Naive thymus-derived CD4-positive, alpha-beta T cell (primary cell): Measurements from ENCODE around the gene POLR3A. TPM values are rescaled to one million over a fixed set of nuclear protein-coding genes. Genes with fewer than 3 reads are reported as not detected.

ENCODE experiments used
- ATAC-seq: fragments of 150-1000 bp; cut with Tn5 transposase; 2 replicates; pipeline ENCODE4 v1.10.0; 2021; ENCODE audit warnings: mild to moderate bottlenecking, moderate library complexity
- CTCF ChIA-PET: fragments of 350-600 bp; sonication (Branson Sonifier 250); formaldehyde crosslinking; loops from one replicate; lab custom pipeline; 2021; ENCODE audit warnings: antibody characterized with exemption; lab: Charles Lee
- POLR2A ChIA-PET: fragments of 350-600 bp; sonication (Branson Sonifier 250); formaldehyde crosslinking; loops from one replicate; lab custom pipeline; 2021; ENCODE audit warnings: antibody characterized with exemption, inconsistent platforms; lab: Charles Lee
- DNase-seq, 9 donors: peaks; one replicate each; pipeline versions ENCODE4 v3.0.0 to v3.0.0-alpha.2; 2020 to 2022; ENCODE audit warnings: mixed read lengths in 1 of 9
- H3K27ac ChIP-seq: one replicate; pipeline ENCODE4 v1.7.0; 2013; ENCODE audit warnings: mild to moderate bottlenecking, low read depth, low read length, moderate library complexity
- H3K27me3 ChIP-seq, 2 donors: one replicate each; pipeline ENCODE4 v1.7.0; 2013; ENCODE audit warnings: low read length in 2 of 2, mild to moderate bottlenecking in 2 of 2, moderate library complexity in 2 of 2; ENCODE audit not compliant: control insufficient read depth in 2 of 2, insufficient read depth in 2 of 2
- H3K36me3 ChIP-seq, 3 experiments: 1 replicate in 2 of 3; 2 replicates in 1 of 3; pipeline ENCODE4 v1.7.0; 2013; ENCODE audit warnings: low read length in 3 of 3, mild to moderate bottlenecking in 3 of 3, moderate library complexity in 1 of 3; ENCODE audit not compliant: insufficient read depth in 3 of 3, control insufficient read depth in 2 of 3
- H3K4me1 ChIP-seq, 2 donors: one replicate each; pipeline ENCODE4 v1.7.0; 2013; ENCODE audit warnings: low read length in 2 of 2, mild to moderate bottlenecking in 2 of 2, moderate library complexity in 1 of 2; ENCODE audit not compliant: control insufficient read depth in 2 of 2, insufficient read depth in 2 of 2
- H3K4me3 ChIP-seq: 2 replicates; pipeline ENCODE4 v1.7.0; 2013; ENCODE audit warnings: mild to moderate bottlenecking, low read length
- H3K9me3 ChIP-seq, 3 experiments: 1 replicate in 2 of 3; 2 replicates in 1 of 3; pipeline ENCODE4 v1.7.0; 2013; ENCODE audit warnings: low read length in 3 of 3; ENCODE audit not compliant: control insufficient read depth in 2 of 3
- H3K27ac Mint-ChIP-seq, 9 donors: one replicate each; pipeline ENCODE4 v1.8.0; 2020 to 2022; ENCODE audit warnings: mixed read lengths in 9 of 9, mild to moderate bottlenecking in 8 of 9, moderate library complexity in 5 of 9, inconsistent platforms in 2 of 9
- H3K27me3 Mint-ChIP-seq, 5 donors: one replicate each; pipeline ENCODE4 v1.8.0; 2021 to 2022; ENCODE audit warnings: mixed read lengths in 5 of 5, mild to moderate bottlenecking in 1 of 5
- H3K36me3 Mint-ChIP-seq, 5 donors: one replicate each; pipeline ENCODE4 v1.8.0; 2020 to 2022; ENCODE audit warnings: mixed read lengths in 5 of 5, mild to moderate bottlenecking in 3 of 5, inconsistent platforms in 1 of 5
- H3K4me1 Mint-ChIP-seq, 7 donors: one replicate each; pipeline ENCODE4 v1.8.0; 2020 to 2022; ENCODE audit warnings: mixed read lengths in 7 of 7, mild to moderate bottlenecking in 3 of 7, inconsistent platforms in 1 of 7
- H3K4me3 Mint-ChIP-seq, 10 donors: one replicate each; pipeline ENCODE4 v1.8.0; 2020 to 2022; ENCODE audit warnings: mild to moderate bottlenecking in 10 of 10, mixed read lengths in 10 of 10, moderate library complexity in 6 of 10, inconsistent platforms in 2 of 10
- H3K9me3 Mint-ChIP-seq, 11 donors: one replicate each; pipeline ENCODE4 v1.8.0; 2020 to 2022; ENCODE audit warnings: mixed read lengths in 11 of 11, mild to moderate bottlenecking in 4 of 11, inconsistent platforms in 1 of 11, moderate library complexity in 1 of 11
- intact Hi-C, 2 donors: fragments of 100-400 bp; cut with micrococcal nuclease; formaldehyde crosslinking; loops; one replicate each; pipeline ENCODE4 v1.15.1; 2023
- polyA plus RNA-seq, 2 donors: library from polyadenylated mRNA; unstranded; fragments of 300-500 nt; fragmentation: Illumina TruSeq; gene quantifications; one replicate each; pipeline ENCODE4 v1.2.3, GENCODE V29; 2021
- total RNA-seq, 6 experiments: library from RNA in 5 of 6; stranded (reverse) in 5 of 6; gene quantifications; 1 replicate in 5 of 6; 2 replicates in 1 of 6; pipeline ENCODE4 v1.2.3 and lab custom pipeline; 2021 to 2026

POLR3A gene
- total and polyA plus RNA-seq, 7 experiments from 2014 or later = 5.5 to 20.9 (median 13.4) TPM

- intact Hi-C loops = loop anchor here (1.0 to 2.0 kb wide), 6 partner anchors 182 to 1417 kb away; partner anchors contain the start of genes ZCCHC24 (in 1 of the 2) and ZMIZ1 (in 1 of the 2)
- peaks cover 0 to 5% (median 0%) of the 10 kb centered on the region in 11 donors for H3K9me3 Mint-ChIP-seq
- H3K27me3 ChIP-seq = no peaks in the 10 kb centered on the region
- H3K27ac Mint-ChIP-seq = peak overlapping the region; percentile 88 to 99 (median 95)
- DNase-seq (peak in 6 of 9 donors; percentile 10 to 27 (median 13)), ATAC-seq (no peak)
- peak overlapping the region; percentile 99 for H3K4me3 ChIP-seq
- CTCF ChIA-PET = no interaction called here
- peaks cover 17 to 44% (median 31%) of the 10 kb centered on the region in 7 donors for H3K4me1 Mint-ChIP-seq
- no peaks in the 10 kb centered on the region for H3K27me3 Mint-ChIP-seq
- H3K9me3 ChIP-seq = no peaks in the 10 kb centered on the region
- peak overlapping the region; percentile 92 to 100 (median 99) for H3K4me3 Mint-ChIP-seq
- H3K36me3 ChIP-seq = peaks cover 0 to 32% (median 9%) of the 10 kb centered on the region in 3 experiments
- peak overlapping the region; percentile 89 for H3K27ac ChIP-seq
- H3K4me1 ChIP-seq = peaks cover 9 to 17% of the 10 kb centered on the region in 2 donors
- POLR2A ChIA-PET = interaction anchor here (1.1 kb wide), 1 partner anchor 10 kb away, joined by 3 read pairs; no protein-coding TSS in a partner anchor
- peaks cover 13 to 25% (median 20%) of the 10 kb centered on the region in 5 donors for H3K36me3 Mint-ChIP-seq
These were observed 662 bp downstream of the POLR3A start for GRCh38 chr10:78028438-78029268.

- POLR2A ChIA-PET = no interaction called here
- peaks cover 9 to 17% of the 10 kb centered on the region in 2 donors for H3K4me1 ChIP-seq
- H3K9me3 Mint-ChIP-seq = peaks cover 0 to 5% (median 0%) of the 10 kb centered on the region in 11 donors
- H3K4me1 Mint-ChIP-seq = peaks cover 17 to 39% (median 31%) of the 10 kb centered on the region in 7 donors
- no peak overlapping the region for H3K27ac Mint-ChIP-seq
- H3K4me3 Mint-ChIP-seq = no peak overlapping the region
- DNase-seq (no peak), ATAC-seq (no peak)
- H3K9me3 ChIP-seq = no peaks in the 10 kb centered on the region
- intact Hi-C loops = no loop called here
- peaks cover 22 to 42% (median 33%) of the 10 kb centered on the region in 5 donors for H3K36me3 Mint-ChIP-seq
- H3K27me3 ChIP-seq = no peaks in the 10 kb centered on the region
- no peaks in the 10 kb centered on the region for H3K27me3 Mint-ChIP-seq
- peaks cover 7 to 60% (median 26%) of the 10 kb centered on the region in 3 experiments for H3K36me3 ChIP-seq
- no peak overlapping the region for H3K27ac ChIP-seq
- CTCF ChIA-PET = no interaction called here
- H3K4me3 ChIP-seq = no peak overlapping the region
These were observed 3.5 kb downstream of the POLR3A start for GRCh38 chr10:78025685-78026364.

GRCh38 chr10:78023741-78024140, 5.6 kb downstream of the POLR3A start:
- no peaks in the 10 kb centered on the region for H3K9me3 Mint-ChIP-seq
- Histone ChIP-seq H3K9me3 (no peaks in the 10 kb centered on the region), H3K27me3 (no peaks in the 10 kb centered on the region), H3K4me3 (no peak overlapping the region), H3K36me3 (peaks cover 14 to 75% (median 27%) of the 10 kb centered on the region in 3 experiments), H3K4me1 (peaks cover 7 to 12% of the 10 kb centered on the region in 2 donors), H3K27ac (no peak overlapping the region)
- no peak overlapping the region for H3K27ac Mint-ChIP-seq
- no peak overlapping the region for H3K4me3 Mint-ChIP-seq
- CTCF ChIA-PET = no interaction called here
- intact Hi-C loops = no loop called here
- H3K27me3 Mint-ChIP-seq = no peaks in the 10 kb centered on the region
- H3K36me3 Mint-ChIP-seq = peaks cover 22 to 51% (median 35%) of the 10 kb centered on the region in 5 donors
- H3K4me1 Mint-ChIP-seq = peaks cover 13 to 26% (median 20%) of the 10 kb centered on the region in 7 donors
- DNase-seq (no peak), ATAC-seq (no peak)
- POLR2A ChIA-PET = no interaction called here

- intact Hi-C loops = no loop called here
These were observed 8.1 kb downstream of the POLR3A start for GRCh38 chr10:78021201-78021600.

GRCh38 chr10:78019264-78019663, 10.1 kb downstream of the POLR3A start:
- Mint-ChIP-seq H3K4me1 (no peaks in the 10 kb centered on the region), H3K27ac (no peak overlapping the region), H3K4me3 (no peak overlapping the region), H3K36me3 (peaks cover 10 to 51% (median 27%) of the 10 kb centered on the region in 5 donors), H3K9me3 (no peaks in the 10 kb centered on the region), H3K27me3 (no peaks in the 10 kb centered on the region)
- H3K4me3 ChIP-seq = no peak overlapping the region
- H3K4me1 ChIP-seq = no peaks in the 10 kb centered on the region
- H3K27me3 ChIP-seq = no peaks in the 10 kb centered on the region
- ATAC-seq = no peak
- intact Hi-C loops = no loop called here
- CTCF ChIA-PET = no interaction called here
- POLR2A ChIA-PET = interaction anchor here (1.2 kb wide), 1 partner anchor 9 kb away, joined by 3 read pairs; no protein-coding TSS in a partner anchor
- DNase-seq = no peak
- no peaks in the 10 kb centered on the region for H3K9me3 ChIP-seq
- H3K36me3 ChIP-seq = peaks cover 18 to 97% (median 20%) of the 10 kb centered on the region in 3 experiments
- H3K27ac ChIP-seq = no peak overlapping the region

More at GRCh38 chr10:78021201-78021600, 8.1 kb downstream of the POLR3A start:
- Histone ChIP-seq H3K27ac (no peak overlapping the region), H3K36me3 (peaks cover 14 to 96% (median 27%) of the 10 kb centered on the region in 3 experiments), H3K4me1 (no peaks in the 10 kb centered on the region), H3K27me3 (no peaks in the 10 kb centered on the region), H3K9me3 (no peaks in the 10 kb centered on the region), H3K4me3 (no peak overlapping the region)
- POLR2A ChIA-PET = no interaction called here
- H3K9me3 Mint-ChIP-seq = no peaks in the 10 kb centered on the region
- H3K36me3 Mint-ChIP-seq = peaks cover 22 to 61% (median 35%) of the 10 kb centered on the region in 5 donors
- H3K4me1 Mint-ChIP-seq = peaks cover 0 to 5% (median 0%) of the 10 kb centered on the region in 7 donors
- CTCF ChIA-PET = no interaction called here
- H3K27ac Mint-ChIP-seq = no peak overlapping the region
- no peak overlapping the region for H3K4me3 Mint-ChIP-seq
- DNase-seq (no peak), ATAC-seq (no peak)
- H3K27me3 Mint-ChIP-seq = no peaks in the 10 kb centered on the region

- POLR2A ChIA-PET = interaction anchor here (0.6 kb wide), 1 partner anchor 15 kb away, joined by 3 read pairs; no protein-coding TSS in a partner anchor
- ATAC-seq = no peak
- intact Hi-C loops = no loop called here
These were observed 11.5 kb downstream of the POLR3A start for GRCh38 chr10:78017856-78018255.

More at GRCh38 chr10:78017856-78018255, 11.5 kb downstream of the POLR3A start:
- H3K4me1 Mint-ChIP-seq = no peaks in the 10 kb centered on the region
- CTCF ChIA-PET = no interaction called here
- H3K27ac Mint-ChIP-seq = peak overlapping the region in 1 of 9 donors; percentile 20
- no peak for DNase-seq
- H3K9me3 Mint-ChIP-seq = no peaks in the 10 kb centered on the region
- Histone ChIP-seq H3K27me3 (no peaks in the 10 kb centered on the region), H3K9me3 (no peaks in the 10 kb centered on the region), H3K36me3 (peaks cover 23 to 97% (median 24%) of the 10 kb centered on the region in 3 experiments), H3K4me1 (no peaks in the 10 kb centered on the region), H3K27ac (no peak overlapping the region), H3K4me3 (no peak overlapping the region)
- no peaks in the 10 kb centered on the region for H3K27me3 Mint-ChIP-seq
- peaks cover 9 to 52% (median 31%) of the 10 kb centered on the region in 5 donors for H3K36me3 Mint-ChIP-seq
- H3K4me3 Mint-ChIP-seq = no peak overlapping the region
